Bronchial epithelial cell (primary cell): ENCODE results near the gene NRP2. TPM values are rescaled to one million over a fixed set of nuclear protein-coding genes. Genes with fewer than 3 reads are reported as not detected.

Experiments
- DNase-seq: peaks from one replicate; pipeline ENCODE4 v3.0.0-alpha.2; 2010; ENCODE audit warnings: low read depth
- FAIRE-seq: peaks from 2 replicates; lab custom pipeline; 2011; peaks lifted over from hg19 to GRCh38; lab: Jason Lieb, UNC
- H3K27me3 ChIP-seq: 2 replicates; pipeline ENCODE4 v1.5.1; 2011; ENCODE audit warnings: low read length; ENCODE audit not compliant: control insufficient read depth, insufficient read depth
- H3K36me3 ChIP-seq: 2 replicates; pipeline ENCODE4 v1.5.1; 2011; ENCODE audit warnings: low read length; ENCODE audit not compliant: control insufficient read depth, insufficient read depth
- H3K4me3 ChIP-seq: 2 replicates; pipeline ENCODE4 v1.5.1; 2011; ENCODE audit warnings: mild to moderate bottlenecking, low read depth, low read length, control low read depth
- total RNA-seq: library from RNA; depleted of rRNA; stranded (reverse); fragments of >200 nt; gene quantifications from 2 replicates; pipeline ENCODE4 v1.2.1, GENCODE V29; 2014
- TF ChIP-seq, protein P1 (sequence below): IDR thresholded peaks from 2 replicates; pipeline ENCODE4 v1.5.1; 2011; ENCODE audit warnings: mild to moderate bottlenecking, moderate library complexity, low read length, control low read depth, inconsistent platforms; ENCODE audit not compliant: insufficient read depth, severe bottlenecking

The NRP2 gene
- total RNA-seq, 1 donor from 2014 or later, result 21.3 TPM

DNA sequence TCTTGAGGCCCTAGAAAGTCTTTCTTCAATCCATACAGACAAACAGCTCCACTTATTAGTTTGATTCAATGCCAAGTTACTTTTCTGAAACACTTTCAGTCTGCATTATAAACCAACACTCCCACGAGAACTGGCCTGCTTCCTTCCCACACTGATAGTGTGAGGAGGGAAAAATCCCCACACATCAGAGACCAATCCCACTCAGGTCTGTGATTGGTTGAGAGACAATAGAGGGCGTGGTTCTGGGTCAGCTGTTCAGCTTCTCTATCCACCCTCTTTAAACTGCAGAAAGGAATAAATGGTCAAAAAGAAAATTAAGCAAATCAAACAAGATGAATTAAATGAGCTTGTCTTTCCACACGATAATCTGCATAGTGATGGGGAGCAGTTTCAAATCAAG, 152.5 kb downstream of the NRP2 start:
- Histone ChIP-seq H3K36me3 (no peaks in the 10 kb centered on the region), H3K27me3 (no peaks in the 10 kb centered on the region), H3K4me3 (no peak overlapping the region)
- TF ChIP-seq, protein P1, sequence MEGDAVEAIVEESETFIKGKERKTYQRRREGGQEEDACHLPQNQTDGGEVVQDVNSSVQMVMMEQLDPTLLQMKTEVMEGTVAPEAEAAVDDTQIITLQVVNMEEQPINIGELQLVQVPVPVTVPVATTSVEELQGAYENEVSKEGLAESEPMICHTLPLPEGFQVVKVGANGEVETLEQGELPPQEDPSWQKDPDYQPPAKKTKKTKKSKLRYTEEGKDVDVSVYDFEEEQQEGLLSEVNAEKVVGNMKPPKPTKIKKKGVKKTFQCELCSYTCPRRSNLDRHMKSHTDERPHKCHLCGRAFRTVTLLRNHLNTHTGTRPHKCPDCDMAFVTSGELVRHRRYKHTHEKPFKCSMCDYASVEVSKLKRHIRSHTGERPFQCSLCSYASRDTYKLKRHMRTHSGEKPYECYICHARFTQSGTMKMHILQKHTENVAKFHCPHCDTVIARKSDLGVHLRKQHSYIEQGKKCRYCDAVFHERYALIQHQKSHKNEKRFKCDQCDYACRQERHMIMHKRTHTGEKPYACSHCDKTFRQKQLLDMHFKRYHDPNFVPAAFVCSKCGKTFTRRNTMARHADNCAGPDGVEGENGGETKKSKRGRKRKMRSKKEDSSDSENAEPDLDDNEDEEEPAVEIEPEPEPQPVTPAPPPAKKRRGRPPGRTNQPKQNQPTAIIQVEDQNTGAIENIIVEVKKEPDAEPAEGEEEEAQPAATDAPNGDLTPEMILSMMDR, result no peak
- DNase-seq (no peak), FAIRE-seq (no peak)

DNA sequence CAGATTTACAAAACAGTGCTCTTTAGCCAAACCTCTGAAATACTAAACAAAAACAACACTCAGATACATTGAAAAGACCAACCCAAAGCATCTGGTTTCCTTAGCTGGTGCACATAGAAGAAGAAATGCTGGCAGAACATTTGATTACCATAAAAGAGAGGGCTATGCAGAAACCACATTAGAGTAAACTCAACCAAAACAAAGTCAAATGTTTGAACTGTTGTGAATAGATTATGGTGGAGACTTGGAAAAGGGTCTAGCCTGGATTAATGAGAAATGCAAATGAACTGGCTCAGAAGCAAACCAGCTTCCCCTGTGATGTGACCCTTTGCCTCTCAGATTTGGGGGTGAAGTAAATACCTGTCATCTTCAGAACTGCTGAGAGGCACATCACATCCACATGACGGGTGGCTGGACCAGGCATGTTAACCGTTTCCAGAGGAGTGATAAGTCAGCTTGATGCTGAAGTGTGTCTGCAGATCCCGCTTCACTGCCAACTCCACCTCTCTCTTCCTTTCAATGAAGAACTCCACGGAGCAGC, 153.0 kb downstream of the NRP2 start:
- FAIRE-seq (no peak), DNase-seq (no peak)
- H3K36me3 ChIP-seq, result no peaks in the 10 kb centered on the region
- no peaks in the 10 kb centered on the region for H3K27me3 ChIP-seq
- no peak overlapping the region for H3K4me3 ChIP-seq
- TF ChIP-seq, protein P1, result no peak

DNA sequence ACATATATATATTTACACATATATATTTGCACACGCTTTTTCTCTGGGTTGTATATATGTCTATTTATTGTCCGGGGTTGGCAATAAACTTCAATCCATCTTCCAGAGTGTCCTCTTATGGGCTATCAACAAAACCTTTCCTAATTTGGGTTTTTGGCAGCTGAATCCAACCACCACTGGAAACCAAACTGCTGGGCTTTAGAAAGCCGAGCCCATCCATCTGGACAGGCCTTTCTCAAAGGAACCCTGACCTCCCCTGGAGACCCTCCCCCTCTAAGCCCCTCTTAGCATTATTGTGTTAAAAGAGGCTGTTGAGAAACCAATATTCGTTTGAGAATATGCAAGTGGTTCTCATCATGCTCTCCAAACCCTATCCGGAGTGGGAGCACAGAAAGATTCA, 153.6 kb downstream of the NRP2 start:
- H3K36me3 ChIP-seq, result no peaks in the 10 kb centered on the region
- FAIRE-seq (no peak), DNase-seq (no peak)
- TF ChIP-seq, protein P1, result no peak
- no peak overlapping the region for H3K4me3 ChIP-seq
- no peaks in the 10 kb centered on the region for H3K27me3 ChIP-seq

DNA sequence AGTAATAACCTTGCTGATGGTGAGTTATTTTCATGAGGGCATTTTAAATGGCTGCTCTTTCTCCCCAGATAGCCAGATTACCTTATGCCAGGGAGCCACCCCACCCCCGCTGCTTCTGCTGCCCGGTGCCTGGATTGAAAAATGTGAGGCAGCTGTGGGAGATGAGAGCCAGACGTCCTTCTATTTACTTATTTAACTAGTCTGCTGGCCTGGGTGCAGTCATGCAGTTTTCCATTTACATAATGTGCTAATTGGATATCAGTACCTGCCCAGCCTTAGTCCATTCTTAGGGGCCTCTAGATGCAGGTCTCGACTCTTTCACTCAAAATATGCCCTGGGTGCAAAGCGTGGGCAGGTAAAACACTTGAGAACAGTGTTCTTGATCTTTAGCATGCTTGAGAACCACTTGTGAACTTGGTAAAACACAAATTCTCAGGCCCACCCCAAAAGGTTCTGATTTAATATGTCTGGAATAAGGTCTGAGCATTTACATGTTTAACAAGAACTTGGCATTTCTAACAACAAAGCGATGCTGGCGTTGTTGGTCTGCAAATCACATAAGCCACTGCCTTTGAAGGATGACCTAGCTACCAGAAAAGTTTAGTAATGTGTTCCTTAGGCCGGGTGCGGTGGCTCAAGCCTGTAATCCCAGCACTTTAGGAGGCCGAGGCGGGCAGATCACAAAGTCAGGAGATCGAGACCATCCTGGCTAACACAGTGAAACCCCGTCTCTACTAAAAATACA, 154.3 kb downstream of the NRP2 start:
- H3K36me3 ChIP-seq, result no peaks in the 10 kb centered on the region
- FAIRE-seq (no peak), DNase-seq (no peak)
- no peaks in the 10 kb centered on the region for H3K27me3 ChIP-seq
- TF ChIP-seq, protein P1, result no peak
- H3K4me3 ChIP-seq, result no peak overlapping the region

DNA sequence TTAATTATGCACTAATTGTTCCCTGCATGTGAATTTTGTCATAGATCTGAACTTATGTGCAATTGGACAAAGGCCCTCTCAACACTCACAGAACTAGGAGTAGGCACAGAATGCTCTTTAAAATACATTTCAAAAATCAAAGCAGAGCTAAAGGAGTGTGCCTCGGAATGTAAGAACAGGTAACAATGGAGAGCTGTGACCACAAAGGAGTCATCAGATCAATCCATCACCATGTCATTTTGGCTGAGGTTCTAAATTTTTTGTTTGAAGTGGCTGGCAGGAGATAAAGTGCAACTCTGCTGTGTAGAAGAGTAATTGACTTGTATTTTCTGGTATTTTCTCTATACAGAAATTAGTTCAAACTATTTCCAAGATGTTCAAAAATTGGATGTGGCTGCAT, 155.4 kb downstream of the NRP2 start:
- no peak for DNase-seq
- Histone ChIP-seq H3K27me3 (no peaks in the 10 kb centered on the region), H3K36me3 (no peaks in the 10 kb centered on the region), H3K4me3 (no peak overlapping the region)
- TF ChIP-seq, protein P1, result no peak
- no peak for FAIRE-seq
